Measurements from ENCODE around the gene IGSF9. TPM values are rescaled to one million over a fixed set of nuclear protein-coding genes. Genes with fewer than 3 reads are reported as not detected.

The IGSF9 gene
- total and polyA plus RNA-seq, 2 of the 13 experiments (the other 11 are each of a cell fraction or from before 2014, with no cell fraction given): 0.03 TPM; not detected in 1

DNA sequence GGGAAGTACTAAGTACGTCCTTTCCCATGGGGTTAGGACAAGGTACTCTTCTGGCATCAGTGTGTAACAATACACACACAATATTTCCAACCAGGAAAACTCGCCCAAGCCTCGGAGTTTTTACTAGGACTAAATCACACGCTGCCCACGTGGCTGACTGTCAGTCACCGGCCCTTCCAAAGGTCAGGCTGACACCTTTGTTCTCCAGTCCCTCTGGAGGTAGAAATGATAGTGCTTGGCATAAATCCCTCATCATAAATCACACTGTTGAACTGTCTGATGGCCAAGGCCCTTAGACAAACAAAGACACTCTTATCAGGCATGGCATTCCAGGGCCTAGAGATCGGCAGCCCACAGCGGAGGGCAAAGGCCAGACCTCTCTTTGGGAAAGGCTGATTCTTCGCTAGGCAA lies 25.5 kb upstream of the IGSF9 start (continued):
- TF ChIP-seq ZBTB38 (CRISPR knock-in tag; IDR thresholded peaks at IDR 0.05) (no peak), ZNF274 (CRISPR knock-in tag; IDR thresholded peaks at IDR 0.05) (no peak), ZNF24 (IDR thresholded peaks at IDR 0.05) (no peak), FOXA1 (IDR thresholded peaks at IDR 0.05) (no peak), FOXA1 (CRISPR knock-in tag; IDR thresholded peaks at IDR 0.05) (peak; percentile 77), U2AF1 (optimal IDR thresholded peaks at IDR 0.05; ENCODE audit: low read depth, low read length) (no peak), ZMYM4 (CRISPR knock-in tag; IDR thresholded peaks at IDR 0.05) (peak; percentile 56; the same call in 1 of the 2 replicates), ELF1 (CRISPR knock-in tag; IDR thresholded peaks at IDR 0.05) (peak; percentile 45; the same call in 1 of the 2 replicates), KLF12 (CRISPR knock-in tag; IDR thresholded peaks at IDR 0.05; ENCODE audit: borderline replicate concordance) (no peak), REL (CRISPR knock-in tag; conservative IDR thresholded peaks at IDR 0.05) (no peak), GTF3A (CRISPR knock-in tag; conservative IDR thresholded peaks at IDR 0.05) (no peak), YEATS2 (CRISPR knock-in tag; IDR thresholded peaks at IDR 0.05; ENCODE audit: borderline replicate concordance) (peak; percentile 43; the same call in 1 of the 2 replicates), TEAD2 (CRISPR knock-in tag; IDR thresholded peaks at IDR 0.05) (no peak; the same call in 1 of the 2 replicates), ZNF530 (CRISPR knock-in tag; IDR thresholded peaks at IDR 0.05; ENCODE audit: low read depth) (no peak), ZNF44 (CRISPR knock-in tag; IDR thresholded peaks at IDR 0.05) (no peak), POLR2A (IDR thresholded peaks at IDR 0.05; ENCODE audit: insufficient read depth in 1 of 2, low read depth in 2 of 2, low read length in 2 of 2) (no peak), ZNF564 (CRISPR knock-in tag; IDR thresholded peaks at IDR 0.05) (no peak; the same call in 1 of the 2 replicates), ERF (CRISPR knock-in tag; IDR thresholded peaks at IDR 0.05) (peak; percentile 74; the same call in 1 of the 2 replicates), ZNF136 (CRISPR knock-in tag; IDR thresholded peaks at IDR 0.05; ENCODE audit: low read depth) (no peak), SIN3B (IDR thresholded peaks at IDR 0.05; ENCODE audit: low read length) (no peak), PRMT3 (CRISPR knock-in tag; IDR thresholded peaks at IDR 0.05; ENCODE audit: borderline replicate concordance, low read depth) (no peak)
- TF ChIP-seq, protein P1, sequence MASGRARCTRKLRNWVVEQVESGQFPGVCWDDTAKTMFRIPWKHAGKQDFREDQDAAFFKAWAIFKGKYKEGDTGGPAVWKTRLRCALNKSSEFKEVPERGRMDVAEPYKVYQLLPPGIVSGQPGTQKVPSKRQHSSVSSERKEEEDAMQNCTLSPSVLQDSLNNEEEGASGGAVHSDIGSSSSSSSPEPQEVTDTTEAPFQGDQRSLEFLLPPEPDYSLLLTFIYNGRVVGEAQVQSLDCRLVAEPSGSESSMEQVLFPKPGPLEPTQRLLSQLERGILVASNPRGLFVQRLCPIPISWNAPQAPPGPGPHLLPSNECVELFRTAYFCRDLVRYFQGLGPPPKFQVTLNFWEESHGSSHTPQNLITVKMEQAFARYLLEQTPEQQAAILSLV (CRISPR knock-in tag; IDR thresholded peaks at IDR 0.05; ENCODE audit: borderline replicate concordance): no peak
- TF ChIP-seq, protein P2, sequence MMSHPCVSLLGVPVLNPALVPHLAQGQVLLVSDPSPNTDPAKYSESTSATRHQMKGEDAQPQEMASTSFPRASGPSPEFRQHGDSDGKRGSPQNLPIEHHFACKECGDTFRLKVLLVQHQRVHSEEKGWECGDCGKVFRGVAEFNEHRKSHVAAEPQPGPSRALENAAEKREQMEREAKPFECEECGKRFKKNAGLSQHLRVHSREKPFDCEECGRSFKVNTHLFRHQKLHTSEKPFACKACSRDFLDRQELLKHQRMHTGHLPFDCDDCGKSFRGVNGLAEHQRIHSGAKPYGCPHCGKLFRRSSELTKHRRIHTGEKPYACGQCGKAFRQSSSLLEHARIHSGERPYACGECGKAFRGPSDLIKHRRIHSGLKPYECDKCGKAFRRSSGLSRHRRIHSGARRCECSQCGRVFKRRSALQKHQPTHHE (CRISPR knock-in tag; IDR thresholded peaks at IDR 0.05; ENCODE audit: borderline replicate concordance): no peak
- TF ChIP-seq, protein P3, sequence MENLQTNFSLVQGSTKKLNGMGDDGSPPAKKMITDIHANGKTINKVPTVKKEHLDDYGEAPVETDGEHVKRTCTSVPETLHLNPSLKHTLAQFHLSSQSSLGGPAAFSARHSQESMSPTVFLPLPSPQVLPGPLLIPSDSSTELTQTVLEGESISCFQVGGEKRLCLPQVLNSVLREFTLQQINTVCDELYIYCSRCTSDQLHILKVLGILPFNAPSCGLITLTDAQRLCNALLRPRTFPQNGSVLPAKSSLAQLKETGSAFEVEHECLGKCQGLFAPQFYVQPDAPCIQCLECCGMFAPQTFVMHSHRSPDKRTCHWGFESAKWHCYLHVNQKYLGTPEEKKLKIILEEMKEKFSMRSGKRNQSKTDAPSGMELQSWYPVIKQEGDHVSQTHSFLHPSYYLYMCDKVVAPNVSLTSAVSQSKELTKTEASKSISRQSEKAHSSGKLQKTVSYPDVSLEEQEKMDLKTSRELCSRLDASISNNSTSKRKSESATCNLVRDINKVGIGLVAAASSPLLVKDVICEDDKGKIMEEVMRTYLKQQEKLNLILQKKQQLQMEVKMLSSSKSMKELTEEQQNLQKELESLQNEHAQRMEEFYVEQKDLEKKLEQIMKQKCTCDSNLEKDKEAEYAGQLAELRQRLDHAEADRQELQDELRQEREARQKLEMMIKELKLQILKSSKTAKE (CRISPR knock-in tag; IDR thresholded peaks at IDR 0.05; ENCODE audit: borderline replicate concordance): peak; percentile 53; the same call in 1 of the 2 replicates
- TF ChIP-seq, protein P4, sequence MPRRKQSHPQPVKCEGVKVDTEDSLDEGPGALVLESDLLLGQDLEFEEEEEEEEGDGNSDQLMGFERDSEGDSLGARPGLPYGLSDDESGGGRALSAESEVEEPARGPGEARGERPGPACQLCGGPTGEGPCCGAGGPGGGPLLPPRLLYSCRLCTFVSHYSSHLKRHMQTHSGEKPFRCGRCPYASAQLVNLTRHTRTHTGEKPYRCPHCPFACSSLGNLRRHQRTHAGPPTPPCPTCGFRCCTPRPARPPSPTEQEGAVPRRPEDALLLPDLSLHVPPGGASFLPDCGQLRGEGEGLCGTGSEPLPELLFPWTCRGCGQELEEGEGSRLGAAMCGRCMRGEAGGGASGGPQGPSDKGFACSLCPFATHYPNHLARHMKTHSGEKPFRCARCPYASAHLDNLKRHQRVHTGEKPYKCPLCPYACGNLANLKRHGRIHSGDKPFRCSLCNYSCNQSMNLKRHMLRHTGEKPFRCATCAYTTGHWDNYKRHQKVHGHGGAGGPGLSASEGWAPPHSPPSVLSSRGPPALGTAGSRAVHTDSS (CRISPR knock-in tag; conservative IDR thresholded peaks at IDR 0.05): no peak
- TF ChIP-seq, protein P5, sequence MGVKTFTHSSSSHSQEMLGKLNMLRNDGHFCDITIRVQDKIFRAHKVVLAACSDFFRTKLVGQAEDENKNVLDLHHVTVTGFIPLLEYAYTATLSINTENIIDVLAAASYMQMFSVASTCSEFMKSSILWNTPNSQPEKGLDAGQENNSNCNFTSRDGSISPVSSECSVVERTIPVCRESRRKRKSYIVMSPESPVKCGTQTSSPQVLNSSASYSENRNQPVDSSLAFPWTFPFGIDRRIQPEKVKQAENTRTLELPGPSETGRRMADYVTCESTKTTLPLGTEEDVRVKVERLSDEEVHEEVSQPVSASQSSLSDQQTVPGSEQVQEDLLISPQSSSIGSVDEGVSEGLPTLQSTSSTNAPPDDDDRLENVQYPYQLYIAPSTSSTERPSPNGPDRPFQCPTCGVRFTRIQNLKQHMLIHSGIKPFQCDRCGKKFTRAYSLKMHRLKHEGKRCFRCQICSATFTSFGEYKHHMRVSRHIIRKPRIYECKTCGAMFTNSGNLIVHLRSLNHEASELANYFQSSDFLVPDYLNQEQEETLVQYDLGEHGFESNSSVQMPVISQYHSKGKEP (CRISPR knock-in tag; IDR thresholded peaks at IDR 0.05): no peak
